WTC11 (cell line): ENCODE measurements around the gene CELSR3. TPM values are rescaled to one million over a fixed set of nuclear protein-coding genes. Genes with fewer than 3 reads are reported as not detected.

Source experiments
- ATF3 ChIP-seq: sonication (generic); formaldehyde crosslinking; conservative IDR thresholded peaks from 2 replicates; pipeline ENCODE4 v1.8.1; 2022; ENCODE audit warnings: mild to moderate bottlenecking, missing genetic modification reagents
- CBFB ChIP-seq: sonication (generic); formaldehyde crosslinking; IDR thresholded peaks from 2 replicates; pipeline ENCODE4 v1.8.1; 2022; ENCODE audit warnings: mild to moderate bottlenecking, low read depth, missing genetic modification reagents
- ERG ChIP-seq: fragments of 250-450 bp; sonication (Bioruptor Pico); IDR thresholded peaks from 2 replicates; pipeline ENCODE4 v1.8.0; 2021; ENCODE audit warnings: mild to moderate bottlenecking
- FOXK1 ChIP-seq: sonication (generic); formaldehyde crosslinking; IDR thresholded peaks from 2 replicates; pipeline ENCODE4 v1.8.0; 2022; ENCODE audit warnings: mild to moderate bottlenecking, moderate library complexity, missing genetic modification reagents
- FOXP4 ChIP-seq: sonication (generic); formaldehyde crosslinking; IDR thresholded peaks from 2 replicates; pipeline ENCODE4 v1.8.0; 2022; ENCODE audit warnings: mild to moderate bottlenecking, missing genetic modification reagents
- GRHL2 ChIP-seq: fragments of 250-450 bp; sonication (Bioruptor Pico); IDR thresholded peaks from 2 replicates; pipeline ENCODE4 v1.8.0; 2022; ENCODE audit warnings: mild to moderate bottlenecking, moderate library complexity; ENCODE audit not compliant: insufficient replicate concordance, severe bottlenecking
- GTF2I ChIP-seq: fragments of 250-450 bp; sonication (Bioruptor Pico); conservative IDR thresholded peaks from 2 replicates; pipeline ENCODE4 v1.4.0; 2021; ENCODE audit warnings: mild to moderate bottlenecking
- HMGXB4 ChIP-seq: sonication (generic); formaldehyde crosslinking; IDR thresholded peaks from 2 replicates; pipeline ENCODE4 v1.8.1; 2023; ENCODE audit warnings: mild to moderate bottlenecking, moderate library complexity, missing genetic modification reagents
- IRF1 ChIP-seq: sonication (generic); formaldehyde crosslinking; IDR thresholded peaks from 2 replicates; pipeline ENCODE4 v1.8.0; 2023; ENCODE audit warnings: missing genetic modification reagents
- MLX ChIP-seq: sonication (generic); formaldehyde crosslinking; IDR thresholded peaks from 2 replicates; pipeline ENCODE4 v1.8.1; 2023; ENCODE audit warnings: mild to moderate bottlenecking, missing genetic modification reagents, moderate library complexity
- NR3C1 ChIP-seq: sonication (generic); formaldehyde crosslinking; conservative IDR thresholded peaks from 2 replicates; pipeline ENCODE4 v1.8.1; 2023; ENCODE audit warnings: low read depth, mild to moderate bottlenecking, missing genetic modification reagents
- PRDM15 ChIP-seq: sonication (generic); formaldehyde crosslinking; IDR thresholded peaks from 2 replicates; pipeline ENCODE4 v1.8.0; 2022; ENCODE audit warnings: missing genetic modification reagents
- PREB ChIP-seq: sonication (generic); formaldehyde crosslinking; IDR thresholded peaks from 2 replicates; pipeline ENCODE4 v1.8.1; 2022; ENCODE audit warnings: mild to moderate bottlenecking, missing genetic modification reagents, moderate library complexity, borderline replicate concordance
- RELA ChIP-seq: sonication (generic); formaldehyde crosslinking; IDR thresholded peaks from 2 replicates; pipeline ENCODE4 v1.8.1; 2022; ENCODE audit warnings: missing genetic modification reagents, mild to moderate bottlenecking, borderline replicate concordance
- RORB ChIP-seq: fragments of 250-450 bp; sonication (Bioruptor Pico); IDR thresholded peaks from 2 replicates; pipeline ENCODE4 v1.9.0; 2021; ENCODE audit warnings: mild to moderate bottlenecking
- TEAD4 ChIP-seq: sonication (generic); formaldehyde crosslinking; IDR thresholded peaks from 2 replicates; pipeline ENCODE4 v1.8.0; 2022; ENCODE audit warnings: mild to moderate bottlenecking, missing genetic modification reagents
- ZNF281 ChIP-seq: sonication (generic); formaldehyde crosslinking; IDR thresholded peaks from 2 replicates; pipeline ENCODE4 v1.8.0; 2023; ENCODE audit warnings: mild to moderate bottlenecking, missing genetic modification reagents
- ZNF512 ChIP-seq: sonication (generic); formaldehyde crosslinking; IDR thresholded peaks from 2 replicates; pipeline ENCODE4 v1.8.1; 2022; ENCODE audit warnings: missing genetic modification reagents, borderline replicate concordance
- ZSCAN18 ChIP-seq: fragments of 250-450 bp; sonication (Bioruptor Pico); IDR thresholded peaks from 2 replicates; pipeline ENCODE4 v2.1.2; 2022; ENCODE audit warnings: mild to moderate bottlenecking, moderate library complexity
- total RNA-seq: library from RNA; stranded (reverse); gene quantifications from 3 replicates; pipeline ENCODE4 v1.2.3, GENCODE V29; 2021

The CELSR3 gene
- total RNA-seq, 1 experiment from 2014 or later = 27.9 TPM

- no peak for TF ChIP-seq ZNF512 (CRISPR knock-in tag)
- no peak for TF ChIP-seq GRHL2 (CRISPR knock-in tag)
- no peak for TF ChIP-seq MLX (CRISPR knock-in tag)
- no peak for TF ChIP-seq IRF1 (CRISPR knock-in tag)
- TF ChIP-seq NR3C1 (CRISPR knock-in tag) = no peak
- TF ChIP-seq FOXP4 = peak; percentile 65; the same call in 1 of the 2 replicates
- 0 out of 2 replicates have a peak, but pooled peaks have one; percentile 54 for TF ChIP-seq CBFB (CRISPR knock-in tag)
- no peak for TF ChIP-seq ATF3 (CRISPR knock-in tag)
- TF ChIP-seq TEAD4 (CRISPR knock-in tag) = no peak
- TF ChIP-seq GTF2I (CRISPR knock-in tag) = no peak
- no peak for TF ChIP-seq ZSCAN18 (CRISPR knock-in tag)
- TF ChIP-seq PRDM15 (CRISPR knock-in tag) = no peak
- TF ChIP-seq RORB (CRISPR knock-in tag) = no peak
- TF ChIP-seq ERG = no peak; the same call in 1 of the 2 replicates
- TF ChIP-seq HMGXB4 (CRISPR knock-in tag) = no peak
- TF ChIP-seq PREB (CRISPR knock-in tag) = no peak
- TF ChIP-seq RELA (CRISPR knock-in tag) = 0 out of 2 replicates have a peak, but pooled peaks have one; percentile 17
- peak; percentile 65; the same call in 1 of the 2 replicates for TF ChIP-seq FOXK1 (CRISPR knock-in tag)
- TF ChIP-seq ZNF281 (CRISPR knock-in tag) = no peak
Measured at GRCh38 chr3:48662753-48663488, at the start of gene CELSR3 (continued).
